ENCODE data around the gene NEK9.
A peak's percentile ranks its signal among the peaks of the same experiment; 100 is the strongest.
"Not testable (repeated sequence)": the region's sequence is repeated elsewhere in the genome, so short reads cannot be mapped to it uniquely, and the experiment has no call there.

The NEK9 gene

GRCh38 chr14:75068294-75069120 is 58.3 kb downstream of the NEK9 start:
- Histone ChIP-seq H3K27ac (ENCODE audit: low read depth, low read length) (peak overlapping the region; percentile 81), H4K8ac (ENCODE audit: low read depth, low read length) (no peak overlapping the region), H3K9ac (ENCODE audit: low read length) (peak overlapping the region; percentile 94), H3K4ac (ENCODE audit: low read depth, low read length) (no peak overlapping the region), H4K5ac (ENCODE audit: low read length) (no peak overlapping the region), H3K4me1 (ENCODE audit: control insufficient read depth, low read depth, low read length) (peaks cover 2% of the 10 kb centered on the region), H3K18ac (ENCODE audit: low read length) (peak overlapping the region; percentile 78), H2BK5ac (ENCODE audit: low read length) (peak overlapping the region; percentile 27), H2AK5ac (ENCODE audit: low read length) (no peak overlapping the region), H3K4me3 (ENCODE audit: low read length) (peak overlapping the region; percentile 45), H3K79me1 (ENCODE audit: low read length) (peaks cover 2% of the 10 kb centered on the region), H3K23ac (ENCODE audit: low read length) (no peak overlapping the region), H2BK120ac (ENCODE audit: low read depth, low read length) (peak overlapping the region; percentile 64), H2BK15ac (replicated peaks; ENCODE audit: low read depth) (no peak overlapping the region), H3K27me3 (ENCODE audit: insufficient read depth, low read length, poor library complexity) (no peaks in the 10 kb centered on the region), H3K4me2 (ENCODE audit: low read length) (peak overlapping the region; percentile 49), H3K56ac (ENCODE audit: low read length) (peak overlapping the region; percentile 95), H3K79me2 (ENCODE audit: control insufficient read depth, insufficient read depth, low read length) (no peaks in the 10 kb centered on the region), H3K36me3 (ENCODE audit: control insufficient read depth, insufficient read depth, low read length) (no peaks in the 10 kb centered on the region)
- WGBS (ENCODE audit: extremely low coverage, insufficient coverage, low lambda C conversion rate), result no CpG with 5 or more reads among the region's 15 CpGs
- peak; percentile 33 for DNase-seq

DNA sequence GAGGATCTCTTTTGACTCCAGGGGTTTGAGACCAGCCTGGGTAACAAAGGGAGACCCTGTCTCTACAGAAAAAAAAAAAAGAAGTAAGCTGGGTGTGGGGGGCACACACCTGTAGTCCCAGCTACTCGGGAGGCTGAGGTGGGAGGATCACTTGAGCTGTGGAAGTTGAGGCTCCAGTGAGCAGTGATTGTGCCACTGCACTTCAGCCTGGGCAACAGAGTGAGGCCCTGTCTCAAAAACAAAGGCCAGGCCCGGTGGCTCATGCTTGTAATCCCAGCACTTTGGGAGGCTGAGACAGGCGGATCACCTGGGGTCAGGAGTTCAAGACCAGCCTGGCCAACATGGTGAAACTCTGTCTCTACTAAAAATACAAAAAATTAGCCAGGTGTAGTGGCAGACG is 59.1 kb downstream of the NEK9 start:
- H3K23ac ChIP-seq (ENCODE audit: low read length); H3K79me1 ChIP-seq (ENCODE audit: low read length); H2AK5ac ChIP-seq (ENCODE audit: low read length); H2BK15ac ChIP-seq (replicated peaks; ENCODE audit: low read depth); H3K4me1 ChIP-seq (ENCODE audit: control insufficient read depth, low read depth, low read length); H2BK5ac ChIP-seq (ENCODE audit: low read length); H3K79me2 ChIP-seq (ENCODE audit: control insufficient read depth, insufficient read depth, low read length); H3K4me2 ChIP-seq (ENCODE audit: low read length); H3K36me3 ChIP-seq (ENCODE audit: control insufficient read depth, insufficient read depth, low read length); DNase-seq; H3K27ac ChIP-seq (ENCODE audit: low read depth, low read length); H3K18ac ChIP-seq (ENCODE audit: low read length); H2BK120ac ChIP-seq (ENCODE audit: low read depth, low read length); H3K4me3 ChIP-seq (ENCODE audit: low read length); H4K5ac ChIP-seq (ENCODE audit: low read length); H4K8ac ChIP-seq (ENCODE audit: low read depth, low read length); H3K4ac ChIP-seq (ENCODE audit: low read depth, low read length); H3K27me3 ChIP-seq (ENCODE audit: insufficient read depth, low read length, poor library complexity): not testable (repeated sequence)
- WGBS (ENCODE audit: extremely low coverage, insufficient coverage, low lambda C conversion rate), result no CpG with 5 or more reads among the region's 4 CpGs
- Histone ChIP-seq H3K56ac (ENCODE audit: low read length) (peak overlapping the region; percentile 95), H3K9ac (ENCODE audit: low read length) (peak overlapping the region; percentile 35)

- H2BK5ac ChIP-seq (ENCODE audit: low read length), result no peak overlapping the region
- H2BK15ac ChIP-seq (replicated peaks; ENCODE audit: low read depth), result no peak overlapping the region
- H3K4me2 ChIP-seq (ENCODE audit: low read length), result no peak overlapping the region
- peaks cover 5% of the 10 kb centered on the region for H3K79me1 ChIP-seq (ENCODE audit: low read length)
- DNase-seq, result no peak
- no peak overlapping the region for H3K27ac ChIP-seq (ENCODE audit: low read depth, low read length)
- H2BK120ac ChIP-seq (ENCODE audit: low read depth, low read length), result no peak overlapping the region
- no peak overlapping the region for H3K18ac ChIP-seq (ENCODE audit: low read length)
- no peaks in the 10 kb centered on the region for H3K79me2 ChIP-seq (ENCODE audit: control insufficient read depth, insufficient read depth, low read length)
- H3K23ac ChIP-seq (ENCODE audit: low read length), result no peak overlapping the region
- no peak overlapping the region for H3K56ac ChIP-seq (ENCODE audit: low read length)
- no peaks in the 10 kb centered on the region for H3K36me3 ChIP-seq (ENCODE audit: control insufficient read depth, insufficient read depth, low read length)
- no peak overlapping the region for H3K4me3 ChIP-seq (ENCODE audit: low read length)
- H3K9ac ChIP-seq (ENCODE audit: low read length), result no peak overlapping the region
- no peak overlapping the region for H3K4ac ChIP-seq (ENCODE audit: low read depth, low read length)
- H4K5ac ChIP-seq (ENCODE audit: low read length), result no peak overlapping the region
- no peak overlapping the region for H4K8ac ChIP-seq (ENCODE audit: low read depth, low read length)
- no CpG with 5 or more reads among the region's 1 CpG for WGBS (ENCODE audit: extremely low coverage, insufficient coverage, low lambda C conversion rate)
- no peak overlapping the region for H2AK5ac ChIP-seq (ENCODE audit: low read length)
- H3K27me3 ChIP-seq (ENCODE audit: insufficient read depth, low read length, poor library complexity), result no peaks in the 10 kb centered on the region
- peaks cover 2% of the 10 kb centered on the region for H3K4me1 ChIP-seq (ENCODE audit: control insufficient read depth, low read depth, low read length)
Observed at GRCh38 chr14:75067212-75067611, 59.6 kb downstream of the NEK9 start.

DNA sequence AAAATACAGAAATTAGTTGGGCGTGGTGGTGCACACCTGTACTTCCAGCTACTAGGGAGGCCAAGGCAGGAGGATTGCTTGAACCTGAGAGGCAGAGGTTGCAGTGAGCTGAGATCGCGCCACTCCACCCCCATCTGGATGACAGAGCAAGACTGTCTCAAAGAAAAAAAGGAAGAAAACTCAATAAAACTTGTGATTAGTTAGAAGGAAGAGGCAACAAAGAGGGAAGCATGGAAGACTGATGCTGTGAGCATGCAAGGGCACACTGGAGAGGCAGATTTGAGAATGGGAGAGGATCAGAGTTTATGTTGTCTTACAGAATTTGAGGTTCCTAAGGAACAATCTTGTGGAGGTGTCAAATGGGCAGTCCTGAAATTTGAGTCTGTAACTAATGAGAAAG is 60.2 kb downstream of the NEK9 start:
- WGBS (ENCODE audit: extremely low coverage, insufficient coverage, low lambda C conversion rate), result no CpG with 5 or more reads among the region's 3 CpGs
- H3K23ac ChIP-seq (ENCODE audit: low read length), result no peak overlapping the region

DNA sequence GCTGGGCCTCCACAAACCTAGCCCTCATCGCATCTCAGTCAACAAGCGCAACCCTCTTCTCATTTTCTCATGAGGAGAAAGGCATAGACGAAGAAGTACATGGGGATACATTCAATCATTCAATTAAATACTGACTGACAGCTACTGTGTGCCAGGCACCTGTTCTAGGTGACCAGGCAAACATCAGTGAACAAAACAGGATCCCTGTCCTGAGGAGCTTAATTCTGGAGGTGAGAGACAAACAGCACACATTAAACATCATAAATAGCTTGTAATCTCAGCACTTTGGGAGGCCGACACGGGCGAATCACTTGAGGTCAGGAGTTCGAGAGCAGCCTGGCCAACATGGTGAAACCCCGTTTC is 62.7 kb downstream of the NEK9 start:
- H2BK15ac ChIP-seq (replicated peaks; ENCODE audit: low read depth), result no peak overlapping the region
- H2AK5ac ChIP-seq (ENCODE audit: low read length), result no peak overlapping the region
- H3K4ac ChIP-seq (ENCODE audit: low read depth, low read length), result no peak overlapping the region
- H3K4me2 ChIP-seq (ENCODE audit: low read length), result peak overlapping the region; percentile 75
- WGBS (ENCODE audit: extremely low coverage, insufficient coverage, low lambda C conversion rate), result no CpG with 5 or more reads among the region's 8 CpGs
- H4K5ac ChIP-seq (ENCODE audit: low read length), result no peak overlapping the region
- no peak overlapping the region for H3K4me3 ChIP-seq (ENCODE audit: low read length)
- no peak overlapping the region for H3K23ac ChIP-seq (ENCODE audit: low read length)
- no peaks in the 10 kb centered on the region for H3K79me2 ChIP-seq (ENCODE audit: control insufficient read depth, insufficient read depth, low read length)
- H3K4me1 ChIP-seq (ENCODE audit: control insufficient read depth, low read depth, low read length), result peaks cover 2% of the 10 kb centered on the region
- H2BK5ac ChIP-seq (ENCODE audit: low read length), result no peak overlapping the region
- DNase-seq, result no peak
- H2BK120ac ChIP-seq (ENCODE audit: low read depth, low read length), result no peak overlapping the region
- no peaks in the 10 kb centered on the region for H3K27me3 ChIP-seq (ENCODE audit: insufficient read depth, low read length, poor library complexity)
- H3K9ac ChIP-seq (ENCODE audit: low read length), result peak overlapping the region; percentile 48
- no peak overlapping the region for H3K18ac ChIP-seq (ENCODE audit: low read length)
- no peak overlapping the region for H3K27ac ChIP-seq (ENCODE audit: low read depth, low read length)
- peaks cover 5% of the 10 kb centered on the region for H3K79me1 ChIP-seq (ENCODE audit: low read length)
- H3K36me3 ChIP-seq (ENCODE audit: control insufficient read depth, insufficient read depth, low read length), result no peaks in the 10 kb centered on the region
- peak overlapping the region; percentile 73 for H3K56ac ChIP-seq (ENCODE audit: low read length)
- no peak overlapping the region for H4K8ac ChIP-seq (ENCODE audit: low read depth, low read length)

More for the DNA sequence above, 60.2 kb downstream of the NEK9 start:
- Histone ChIP-seq H3K4ac (ENCODE audit: low read depth, low read length) (no peak overlapping the region), H3K4me1 (ENCODE audit: control insufficient read depth, low read depth, low read length) (peaks cover 2% of the 10 kb centered on the region), H3K9ac (ENCODE audit: low read length) (no peak overlapping the region), H3K79me1 (ENCODE audit: low read length) (peaks cover 5% of the 10 kb centered on the region), H3K56ac (ENCODE audit: low read length) (no peak overlapping the region), H3K4me3 (ENCODE audit: low read length) (no peak overlapping the region), H2BK120ac (ENCODE audit: low read depth, low read length) (no peak overlapping the region), H4K8ac (ENCODE audit: low read depth, low read length) (no peak overlapping the region), H2BK15ac (replicated peaks; ENCODE audit: low read depth) (no peak overlapping the region), H4K5ac (ENCODE audit: low read length) (no peak overlapping the region), H3K27ac (ENCODE audit: low read depth, low read length) (no peak overlapping the region), H3K36me3 (ENCODE audit: control insufficient read depth, insufficient read depth, low read length) (no peaks in the 10 kb centered on the region), H2AK5ac (ENCODE audit: low read length) (no peak overlapping the region), H3K4me2 (ENCODE audit: low read length) (no peak overlapping the region), H3K27me3 (ENCODE audit: insufficient read depth, low read length, poor library complexity) (no peaks in the 10 kb centered on the region), H2BK5ac (ENCODE audit: low read length) (no peak overlapping the region), H3K18ac (ENCODE audit: low read length) (no peak overlapping the region), H3K79me2 (ENCODE audit: control insufficient read depth, insufficient read depth, low read length) (no peaks in the 10 kb centered on the region)
- DNase-seq, result no peak
